HG02852 (cell line): Measurements from ENCODE around the gene CA9.

ENCODE experiments used
- ATAC-seq: cut with Tn5 transposase; IDR thresholded peaks from one replicate; pipeline ENCODE4 v1.9.1; 2021; ENCODE audit warnings: mild to moderate bottlenecking, moderate library complexity; ENCODE audit not compliant: unreplicated experiment

CA9 gene

DNA sequence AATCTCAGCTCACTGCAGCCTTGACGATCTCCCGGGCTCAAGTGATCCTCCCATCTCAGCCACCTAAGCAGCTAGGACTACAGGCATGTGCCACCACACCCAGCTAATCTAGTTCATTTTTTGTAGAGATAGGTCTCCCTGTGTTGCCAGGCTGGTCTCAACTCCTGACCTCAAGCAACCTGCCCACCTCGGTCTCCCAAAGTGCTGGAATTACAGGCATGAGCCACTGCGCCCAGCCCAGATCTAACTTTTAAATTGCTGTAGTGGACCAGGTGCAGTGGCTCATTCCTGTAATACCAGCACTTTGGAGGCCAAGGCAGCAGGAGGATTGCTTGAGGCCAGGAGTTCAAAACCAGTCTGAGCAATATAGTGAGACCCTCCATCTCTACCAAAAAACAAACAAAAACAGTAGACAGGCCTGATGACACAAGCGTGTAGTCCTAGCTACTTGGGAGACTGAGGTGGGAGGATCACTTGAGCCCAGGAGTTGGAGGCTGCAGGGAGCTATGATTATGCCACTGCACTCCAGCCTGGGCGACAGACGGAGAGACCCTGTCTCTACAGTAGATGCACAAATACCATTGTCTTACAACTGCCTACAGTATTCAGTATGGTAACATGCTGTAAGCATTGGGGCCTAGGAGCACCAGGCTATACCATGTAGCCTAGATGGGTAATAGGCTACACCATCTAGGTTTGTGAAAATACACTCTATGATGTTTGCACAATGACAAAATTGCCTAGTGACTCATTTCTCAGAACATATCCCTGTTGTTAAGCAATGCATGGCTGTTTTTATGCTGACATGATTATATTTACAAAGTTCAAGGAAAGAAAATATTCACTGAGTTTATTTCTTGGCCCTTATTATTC, 21.5 kb upstream of the CA9 start:
- no peak for ATAC-seq

DNA sequence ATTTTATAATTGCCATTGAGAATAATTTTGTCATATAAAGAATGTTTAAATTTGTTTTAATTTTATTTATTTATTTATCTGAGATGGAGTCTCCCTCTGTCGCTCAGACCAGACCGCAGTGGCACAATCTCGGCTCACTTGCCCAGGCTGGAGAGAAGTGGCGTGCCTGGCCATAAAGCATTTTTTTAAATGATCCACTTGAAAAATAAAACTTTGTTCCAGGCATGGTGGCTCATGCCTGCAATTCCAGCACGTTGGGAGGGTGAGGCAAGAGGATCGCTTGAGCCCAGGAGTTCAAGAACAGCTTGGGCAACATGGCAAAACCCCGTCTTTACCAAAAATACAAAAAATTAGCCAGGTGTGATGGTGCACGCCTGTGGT, 20.9 kb upstream of the CA9 start:
- ATAC-seq: no peak

DNA sequence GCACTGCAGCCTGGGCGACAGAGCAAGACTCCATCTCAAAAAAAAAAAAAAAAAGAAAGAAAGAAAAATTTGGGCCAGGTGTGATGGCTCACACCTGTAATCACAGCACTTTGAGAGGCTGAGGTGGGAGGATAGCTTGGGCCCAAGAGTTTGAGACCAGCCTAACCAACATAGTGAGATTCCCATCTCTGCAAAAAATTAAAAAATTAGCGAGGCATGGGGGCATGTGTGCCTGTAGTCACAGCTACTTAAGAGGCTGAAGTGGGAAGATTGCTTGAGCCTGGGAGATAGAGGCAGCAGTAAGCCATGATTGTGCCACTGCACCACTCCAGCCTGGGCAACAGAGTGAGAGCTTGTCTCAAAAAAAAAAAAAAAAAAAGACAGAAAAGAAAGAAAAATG, 20.1 kb upstream of the CA9 start:
- ATAC-seq: no peak

DNA sequence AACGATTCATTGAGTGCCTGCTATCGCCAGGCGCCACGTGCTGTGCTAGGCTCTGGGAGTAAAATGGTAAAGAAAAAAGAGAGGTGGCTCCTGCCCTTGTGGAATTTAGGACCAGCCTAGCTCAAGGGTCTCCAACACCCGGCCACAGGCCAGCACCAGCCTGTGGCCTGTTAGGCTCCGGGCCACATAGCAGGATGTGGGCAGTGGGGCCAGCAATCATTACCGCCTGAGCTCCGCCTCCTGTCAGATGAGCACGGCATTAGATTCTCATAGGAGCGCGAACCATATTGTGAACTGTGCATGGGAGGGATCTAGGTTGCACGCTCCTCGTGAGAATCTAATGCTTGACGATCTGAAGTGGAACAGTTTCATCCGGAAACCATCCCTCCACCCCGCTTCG, 17.4 kb upstream of the CA9 start:
- ATAC-seq: no peak

DNA sequence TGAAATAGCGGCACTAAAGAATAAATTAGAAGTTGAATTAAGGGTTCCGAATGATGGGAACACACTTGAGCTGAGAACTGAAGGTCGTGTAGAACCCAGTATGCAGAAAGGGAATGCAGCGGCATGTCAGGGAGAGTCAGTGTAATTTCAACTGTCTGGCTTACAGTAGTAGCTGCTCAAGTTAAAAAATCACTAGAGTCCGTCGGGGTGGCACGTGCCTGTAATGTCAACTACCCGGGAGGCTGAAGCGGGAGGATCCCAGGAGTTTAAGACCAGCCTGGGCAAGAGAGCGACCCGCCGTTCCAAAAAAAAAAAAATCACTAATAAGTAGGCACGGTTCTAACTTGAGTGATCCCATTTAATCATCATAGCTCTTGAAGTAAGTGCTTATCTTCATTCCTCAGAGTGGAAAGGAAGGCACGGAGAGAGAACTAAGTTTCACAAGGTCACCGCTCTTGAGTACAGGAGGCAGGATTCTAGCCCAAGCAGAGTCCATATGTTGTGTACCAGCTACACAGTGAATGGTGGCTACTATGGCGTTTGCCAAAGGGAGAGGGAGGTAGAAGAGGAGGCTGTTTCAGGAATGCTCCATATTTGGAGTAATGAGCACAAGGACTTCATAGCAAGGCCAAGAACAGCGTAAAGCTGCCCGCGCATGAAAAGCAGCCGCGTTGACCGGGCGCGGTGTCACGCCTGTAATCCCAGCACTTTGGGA, 16.7 kb upstream of the CA9 start:
- no peak for ATAC-seq

DNA sequence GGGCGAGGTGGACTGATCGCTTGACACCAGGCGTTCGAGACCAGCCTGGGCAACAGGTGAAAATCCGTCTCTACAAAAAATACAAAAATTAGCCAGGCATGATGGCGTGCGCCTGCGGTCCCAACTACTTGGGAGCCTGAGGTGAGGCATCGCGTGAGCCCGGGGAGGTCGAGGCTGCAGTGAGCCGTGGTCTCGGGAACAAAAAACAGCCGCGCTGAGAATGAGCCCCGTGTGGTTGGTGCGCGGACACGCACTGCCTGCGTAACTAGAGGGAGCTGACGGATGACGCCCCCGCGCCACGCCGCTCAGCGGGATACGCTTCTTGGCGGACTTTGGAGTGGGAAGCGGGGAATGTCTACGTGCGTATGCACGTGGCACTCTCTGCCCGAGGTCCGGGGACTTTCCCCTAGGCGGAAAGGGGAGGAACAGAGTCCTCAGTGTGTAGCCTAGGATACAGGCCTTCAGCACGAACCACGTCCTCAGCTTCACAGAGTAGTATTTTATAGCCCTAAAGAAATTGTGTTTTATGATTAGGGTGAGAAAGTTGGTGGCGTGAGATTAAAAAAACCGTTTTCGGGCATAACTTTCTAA, 16.1 kb upstream of the CA9 start, which contains the start of gene RMRP:
Gene RMRP, minus strand, starts transcription at position 474 of the 591 bp plus-strand sequence.
- ATAC-seq: peak; percentile 84

DNA sequence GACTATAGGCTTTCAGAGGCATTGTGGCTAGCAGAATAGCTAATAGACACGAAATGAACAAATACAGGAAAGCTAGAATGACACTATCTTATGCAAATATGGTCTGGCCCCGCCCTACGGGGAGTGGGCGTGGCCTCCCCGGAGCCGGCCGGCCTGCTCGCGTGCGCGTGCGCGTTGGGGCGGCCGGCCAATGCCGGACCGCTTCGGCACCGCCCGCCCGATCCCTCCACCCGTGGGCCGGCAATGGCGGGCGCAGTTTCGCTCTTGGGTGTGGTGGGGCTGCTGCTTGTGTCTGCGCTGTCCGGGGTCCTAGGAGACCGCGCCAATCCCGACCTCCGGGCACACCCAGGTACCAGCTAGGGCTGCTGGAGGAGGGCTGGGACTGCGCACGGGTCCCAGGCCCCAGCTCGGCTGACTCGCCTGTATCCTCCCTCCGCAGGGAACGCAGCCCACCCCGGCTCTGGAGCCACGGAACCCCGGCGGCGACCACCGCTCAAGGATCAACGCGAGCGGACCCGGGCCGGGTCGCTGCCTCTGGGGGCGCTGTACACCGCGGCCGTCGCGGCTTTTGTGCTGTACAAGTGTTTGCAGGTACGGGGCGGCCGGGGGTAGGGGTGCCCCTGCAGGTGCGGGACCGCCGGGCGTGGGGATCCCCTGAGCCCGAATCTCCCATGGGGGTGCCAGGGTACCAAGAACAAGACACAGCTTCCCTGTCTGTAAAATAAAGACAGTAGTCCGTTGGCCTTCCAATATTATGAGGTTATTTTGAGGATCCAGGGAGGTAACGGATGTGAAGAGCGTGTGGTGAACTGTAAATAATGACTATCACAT, 15.4 kb upstream of the CA9 start, which contains the start of gene CCDC107:
Gene CCDC107, plus strand, starts transcription at position 156 of the 831 bp plus-strand sequence. Its CDS starts 88 bp downstream, at position 244.
- peak; percentile 67 for ATAC-seq

DNA sequence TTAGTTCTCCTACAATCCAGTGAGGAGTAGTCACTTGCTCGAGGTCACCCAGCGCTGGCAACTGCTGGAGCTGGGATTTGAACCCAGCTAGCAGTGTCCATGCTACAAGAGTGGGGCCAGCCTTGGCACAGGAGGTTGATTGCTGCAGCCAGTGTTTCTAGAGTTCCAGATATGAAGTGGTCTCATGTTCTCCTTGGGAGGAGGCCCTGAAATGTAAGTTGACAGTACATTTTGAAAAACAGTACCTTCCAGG, 14.8 kb upstream of the CA9 start:
- peak; percentile 4 for ATAC-seq

DNA sequence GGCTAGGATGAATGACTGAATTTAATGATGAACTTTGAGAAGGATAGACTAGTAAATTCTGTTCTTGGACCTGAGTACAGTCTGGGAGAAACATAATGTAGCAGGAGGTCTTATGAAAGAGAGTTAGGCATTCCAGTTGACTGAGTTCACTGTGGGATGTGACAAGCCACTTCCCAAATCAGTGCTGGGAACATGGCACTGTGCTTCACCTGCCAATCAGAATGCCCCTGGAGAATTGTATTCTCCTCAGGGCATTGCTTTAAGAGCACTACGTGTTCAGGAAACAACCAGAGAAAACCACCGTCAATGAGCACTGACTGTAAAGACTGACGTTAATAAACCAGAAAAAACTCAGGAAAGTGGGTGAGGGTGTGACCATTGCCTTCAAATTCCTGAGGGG, 14.4 kb upstream of the CA9 start:
- no peak for ATAC-seq

DNA sequence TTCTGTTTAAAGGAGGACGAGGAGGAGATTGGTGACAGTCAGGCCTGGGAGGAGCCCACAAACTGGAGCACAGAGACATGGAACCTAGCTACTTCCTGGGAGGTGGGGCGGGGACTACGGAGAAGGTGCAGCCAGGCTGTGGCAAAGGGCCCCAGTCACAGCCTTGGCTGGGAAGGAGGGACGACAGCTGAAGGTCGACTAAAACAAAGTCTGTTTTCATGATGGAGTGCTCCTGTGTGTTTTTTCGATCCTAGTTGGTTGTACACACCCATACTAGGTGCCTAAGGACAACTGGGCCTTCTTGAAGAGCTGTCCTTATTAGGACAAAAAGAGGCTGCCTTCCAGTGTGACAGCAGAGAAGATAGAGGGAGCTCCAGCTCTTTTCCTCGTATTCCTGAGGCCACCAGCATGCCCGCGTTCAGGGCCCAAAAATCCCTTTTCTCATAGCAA, 12.7 kb upstream of the CA9 start:
- no peak for ATAC-seq

DNA sequence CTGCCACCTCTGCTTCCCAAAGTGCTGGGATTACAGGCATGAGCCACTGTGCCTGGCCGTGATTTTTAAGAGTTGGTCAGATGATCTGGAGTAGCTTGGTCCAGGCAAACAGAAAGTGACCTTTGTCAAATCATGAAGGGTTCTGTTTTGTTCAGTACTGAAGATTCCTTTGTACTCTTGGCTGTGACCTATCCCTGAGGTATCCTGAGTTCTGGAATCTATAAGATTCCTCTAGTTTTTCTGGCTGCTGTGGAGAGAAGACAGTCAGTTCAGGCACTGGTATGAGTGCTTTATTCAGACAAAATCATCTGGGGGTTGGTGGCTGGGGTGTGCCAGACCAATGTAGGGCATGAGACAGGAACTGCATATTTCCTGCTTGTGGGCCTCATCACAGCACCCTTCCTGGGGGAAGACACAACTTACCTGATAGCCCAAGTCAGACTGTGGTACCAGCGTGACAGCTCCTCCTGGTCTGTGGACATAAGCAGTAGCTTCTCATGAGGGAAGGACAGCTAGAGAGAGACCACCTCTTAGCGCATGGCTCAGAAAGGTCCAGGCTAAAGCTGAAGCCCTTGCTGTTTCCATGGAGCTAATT, 11.9 kb upstream of the CA9 start:
- ATAC-seq: no peak

DNA sequence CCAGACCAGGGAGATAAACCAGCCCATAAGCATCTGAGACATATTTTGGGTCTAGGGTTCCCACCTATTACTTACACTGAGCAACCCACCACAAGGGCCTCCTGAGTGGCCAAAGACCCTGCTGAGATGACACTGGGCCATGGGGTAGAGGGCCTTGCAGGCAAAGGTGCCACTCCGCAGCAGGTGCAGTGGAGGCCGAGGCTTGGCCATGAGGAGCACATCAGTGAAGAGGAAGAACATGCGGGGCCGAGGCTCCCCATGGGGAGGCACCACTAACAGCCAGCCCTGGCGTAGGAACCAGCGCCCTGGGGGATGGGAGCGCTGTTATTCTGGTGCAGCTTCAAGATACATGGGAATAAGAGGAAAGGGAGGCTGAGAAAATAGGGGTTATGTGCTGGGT, 11.3 kb upstream of the CA9 start:
- ATAC-seq: no peak

DNA sequence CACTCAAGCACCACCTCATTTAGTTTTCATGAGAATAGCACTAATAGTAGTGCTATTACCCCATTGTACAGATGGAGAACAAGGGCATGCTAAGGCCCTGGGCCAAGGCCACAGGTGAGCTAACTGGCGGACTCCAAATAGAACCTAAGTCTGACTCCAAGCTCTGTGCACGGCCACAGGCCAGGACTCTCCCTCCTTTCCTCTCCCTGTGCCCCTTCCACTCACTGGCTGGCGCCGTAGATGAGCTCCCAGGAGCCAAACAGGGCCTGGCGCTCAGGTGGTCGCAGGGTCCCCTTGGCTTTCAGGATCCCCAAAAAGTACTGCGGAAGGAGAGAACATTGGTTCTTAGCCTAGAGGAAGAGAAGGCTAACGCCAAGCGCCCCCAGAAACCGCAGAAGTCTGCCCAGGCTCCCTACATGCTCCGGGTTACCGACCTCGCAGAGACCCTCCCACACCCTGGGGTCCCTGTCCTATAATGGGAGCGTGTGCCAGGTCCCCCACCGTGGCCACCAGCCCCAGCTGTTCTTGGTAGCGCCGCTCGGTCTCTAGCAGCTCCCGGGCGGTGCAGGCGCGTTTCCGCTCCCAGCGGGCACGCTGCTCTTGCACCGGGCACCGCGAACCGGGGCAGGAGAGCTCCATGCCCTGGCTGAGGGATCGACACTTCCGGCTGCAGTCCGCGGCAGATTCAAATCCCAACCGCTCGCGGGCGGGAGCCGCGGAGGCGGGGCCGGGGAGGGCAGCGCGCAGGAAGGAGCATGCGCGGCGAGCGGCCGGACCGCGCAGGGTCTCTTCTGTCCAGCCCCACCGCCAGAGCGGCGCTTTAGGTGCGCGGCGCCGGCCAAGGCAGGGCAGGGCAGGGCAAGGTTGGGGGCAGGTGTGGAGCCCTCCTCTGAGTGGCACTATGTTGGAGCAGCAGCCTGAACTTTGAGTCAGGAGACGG, 8.9 kb upstream of the CA9 start, which contains the start of gene ARHGEF39:
Gene ARHGEF39, minus strand, starts transcription at position 665 of the 940 bp plus-strand sequence. Its CDS starts 26 bp downstream, at position 639.
- ATAC-seq: peak; percentile 81

DNA sequence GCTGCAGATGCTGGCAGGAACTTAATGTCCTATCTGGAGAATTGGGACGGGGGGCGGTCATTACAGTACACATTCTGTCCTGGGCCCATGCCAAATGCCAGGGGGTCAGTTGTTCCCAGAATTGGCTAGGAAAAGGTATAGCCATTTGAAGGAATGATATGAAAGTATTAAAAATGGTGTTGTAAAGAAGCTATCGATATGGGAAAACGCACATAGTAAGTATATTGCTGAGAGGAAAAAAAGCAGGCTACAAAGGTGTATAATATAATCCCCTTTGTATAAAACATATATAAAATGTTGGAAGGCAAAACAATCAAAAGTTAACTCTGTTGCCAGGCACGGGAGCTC, 8.3 kb upstream of the CA9 start:
- ATAC-seq: no peak

DNA sequence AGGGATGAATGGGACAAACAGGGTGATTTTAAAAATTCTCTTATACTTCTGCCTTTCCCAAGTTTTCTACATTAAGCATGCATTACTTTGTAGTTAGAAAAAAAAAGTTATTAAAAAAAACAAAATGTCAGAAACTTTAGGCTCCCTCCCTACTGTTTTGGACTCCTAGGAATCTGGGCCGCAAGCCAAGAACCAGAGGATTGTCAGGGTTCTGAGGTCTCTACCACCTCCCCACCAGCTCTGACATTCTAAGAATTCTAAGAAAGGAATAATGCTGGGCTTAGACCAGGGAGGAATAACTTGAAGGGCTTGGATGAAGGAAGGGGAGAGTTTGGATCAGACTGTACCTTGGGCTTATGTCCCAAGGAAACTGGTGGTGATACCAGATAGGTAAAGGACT, 7.7 kb upstream of the CA9 start:
- no peak for ATAC-seq

DNA sequence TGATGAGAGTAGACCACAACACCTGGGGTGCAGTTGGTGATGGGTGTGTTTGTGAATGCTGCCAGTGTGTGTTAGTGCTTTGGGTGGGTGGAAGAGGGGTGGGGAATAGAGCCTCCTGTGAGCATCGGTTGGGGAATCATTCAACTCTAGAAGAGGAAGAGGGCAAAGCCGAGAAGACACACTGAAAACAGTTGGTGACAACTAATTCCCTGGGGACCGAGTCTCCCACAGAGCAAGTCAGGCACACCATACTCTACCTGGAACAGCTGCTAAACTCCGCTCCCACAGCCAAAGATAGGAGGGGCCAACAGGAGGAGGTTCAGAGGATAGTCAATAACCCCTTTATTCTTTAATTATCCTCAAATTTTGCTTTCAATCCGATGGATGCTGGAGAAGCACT, 7.2 kb upstream of the CA9 start:
- ATAC-seq: no peak

DNA sequence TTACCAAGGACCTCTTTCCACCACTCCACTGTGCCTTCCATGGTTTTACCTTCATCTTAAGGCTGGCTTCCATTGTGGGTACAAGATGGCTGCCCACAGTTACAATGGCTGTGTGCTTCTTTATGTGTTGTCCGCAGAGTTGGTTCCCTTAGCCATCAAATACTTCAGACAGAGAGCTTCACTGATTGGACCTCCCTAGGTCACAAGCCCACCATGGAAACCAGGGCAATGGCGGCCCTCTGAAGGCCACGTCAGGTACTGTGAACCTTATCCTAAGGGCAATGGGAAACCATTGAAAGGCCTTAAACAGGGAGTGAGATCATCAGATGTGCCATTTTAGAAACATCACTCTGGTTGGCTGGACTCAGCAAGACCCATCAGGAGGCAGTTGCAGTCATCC, 5.8 kb upstream of the CA9 start:
- no peak for ATAC-seq

DNA sequence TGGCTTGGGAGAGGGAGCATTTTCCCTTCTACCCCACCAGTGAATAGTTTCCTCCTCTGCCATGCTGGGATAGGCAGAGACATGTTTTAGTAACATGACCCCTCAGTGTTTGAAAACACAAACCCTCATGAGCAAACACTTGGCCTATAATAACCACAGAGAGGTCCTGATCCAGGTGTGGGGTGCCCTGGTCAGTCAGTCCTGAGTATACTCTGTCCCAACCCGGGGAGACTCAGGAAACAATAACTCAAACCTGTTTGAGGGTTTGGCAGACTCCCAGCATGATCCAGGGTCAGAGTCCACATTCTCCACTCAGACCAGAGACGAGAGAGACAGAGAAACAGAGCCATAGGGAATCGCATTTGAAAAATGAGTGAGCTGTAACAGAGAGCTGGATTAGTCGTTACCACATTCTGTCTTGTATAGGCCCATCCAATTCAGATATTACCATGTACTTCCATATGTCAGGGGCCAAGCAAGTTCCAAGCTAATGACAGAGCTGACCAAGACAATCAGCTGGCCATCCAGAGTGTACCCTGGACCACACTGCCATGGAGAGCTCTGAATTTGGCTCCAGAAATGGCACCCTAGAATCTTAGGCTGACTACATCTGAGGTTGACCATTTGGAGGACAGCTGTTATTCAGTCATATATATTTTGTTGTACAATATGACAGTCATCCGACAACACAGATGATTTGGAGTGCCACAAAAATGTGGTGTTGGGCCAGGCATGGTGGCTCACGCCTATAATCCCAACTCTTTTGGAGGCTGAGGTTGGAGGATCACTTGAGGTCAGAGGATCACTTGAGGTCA, 4.2 kb upstream of the CA9 start:
- no peak for ATAC-seq

DNA sequence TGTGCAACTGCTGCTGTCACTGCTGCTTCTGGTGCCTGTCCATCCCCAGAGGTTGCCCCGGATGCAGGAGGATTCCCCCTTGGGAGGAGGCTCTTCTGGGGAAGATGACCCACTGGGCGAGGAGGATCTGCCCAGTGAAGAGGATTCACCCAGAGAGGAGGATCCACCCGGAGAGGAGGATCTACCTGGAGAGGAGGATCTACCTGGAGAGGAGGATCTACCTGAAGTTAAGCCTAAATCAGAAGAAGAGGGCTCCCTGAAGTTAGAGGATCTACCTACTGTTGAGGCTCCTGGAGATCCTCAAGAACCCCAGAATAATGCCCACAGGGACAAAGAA, 265 bp downstream of the CA9 start:
- no peak for ATAC-seq
